SK-N-MC (cell line): ENCODE data around the gene PCSK5.

Experiments
- EZH2 ChIP-seq: fragments of 200-600 bp; sonication (generic); IDR thresholded peaks from one replicate; pipeline ENCODE4 v1.6.1; 2017; ENCODE audit warnings: antibody characterized with exemption
- POLR2AphosphoS5 ChIP-seq: IDR thresholded peaks from 2 replicates; pipeline ENCODE4 v1.6.1; 2012; ENCODE audit warnings: mild to moderate bottlenecking, low read depth, low read length, borderline replicate concordance

GRCh38 chr9:76405868-76406267, 515.4 kb downstream of the PCSK5 start:
- TF ChIP-seq EZH2 (no peak), POLR2AphosphoS5 (no peak)
